PFSK-1 (cell line): Measurements from ENCODE around the gene NCOA1.

ENCODE experiments used
- POLR2AphosphoS5 ChIP-seq: IDR thresholded peaks from 2 replicates; pipeline ENCODE4 v1.6.1; 2012; ENCODE audit warnings: low read depth, mild to moderate bottlenecking, control low read depth, low read length, moderate library complexity
- REST ChIP-seq, 2 experiments: IDR thresholded peaks; 2 replicates each; pipeline versions ENCODE4 v1.6.1 to v1.8.0; 2011 to 2012; ENCODE audit warnings: low read depth in 2 of 2, low read length in 2 of 2, control low read depth in 1 of 2, inconsistent platforms in 1 of 2, mild to moderate bottlenecking in 1 of 2, moderate library complexity in 1 of 2; ENCODE audit not compliant: insufficient read depth in 1 of 2
- TAF1 ChIP-seq: IDR thresholded peaks from 2 replicates; pipeline ENCODE4 v1.6.1; 2012; ENCODE audit warnings: low read length, control low read depth, borderline replicate concordance; ENCODE audit not compliant: insufficient read depth

DNA sequence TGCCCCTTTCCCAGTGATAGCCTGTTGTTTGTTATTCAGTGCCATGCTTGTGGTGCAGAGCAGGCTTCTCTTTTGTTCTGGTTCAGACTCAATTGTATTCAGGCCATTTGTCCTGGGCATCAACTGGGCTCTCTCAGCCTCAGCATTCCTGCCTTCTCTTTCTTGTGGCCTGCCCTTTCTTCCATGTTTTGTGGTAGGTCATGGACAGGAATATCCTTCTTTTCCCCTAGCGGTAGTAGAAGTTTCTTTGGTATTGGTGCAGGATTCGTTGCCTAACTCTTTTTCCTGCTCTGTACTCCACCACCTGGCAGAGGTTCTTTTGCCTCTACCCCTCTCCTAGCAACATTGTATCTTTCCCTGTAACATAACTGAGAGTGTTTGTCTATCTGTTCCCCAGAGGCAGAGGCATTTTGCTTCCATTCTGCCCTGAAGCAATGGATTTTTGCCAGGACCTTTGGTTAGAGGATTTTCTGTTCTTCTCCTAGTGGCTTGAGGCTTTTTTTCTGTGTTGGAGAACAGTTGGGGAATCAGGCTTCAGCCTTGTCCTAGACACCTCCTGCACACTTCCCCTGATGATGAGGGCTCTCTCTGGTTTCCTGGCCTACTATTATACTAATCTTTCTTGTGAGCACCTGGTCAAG lies 68.5 kb downstream of the NCOA1 start:
- TF ChIP-seq POLR2AphosphoS5 (no peak), REST (IDR thresholded peaks at IDR 0.05; ENCODE audit: insufficient read depth in 1 of 2, low read depth in 2 of 2, low read length in 2 of 2) (no peak), TAF1 (no peak)
